Measurements from ENCODE around the gene MANEA.
A peak's percentile ranks its signal among the peaks of the same experiment; 100 is the strongest.
"Not testable (repeated sequence)": the region's sequence is repeated elsewhere in the genome, so short reads cannot be mapped to it uniquely, and the experiment has no call there.

Gene MANEA

GRCh38 chr6:95577304-95578105, at the start of gene MANEA:
Gene MANEA, plus strand, starts transcription at chr6:95577535. Its CDS starts 8,905 bp downstream, at chr6:95586440.
- peak; percentile 81 for DNase-seq
- peak; percentile 95 for ATAC-seq

GRCh38 chr6:95529762-95530161, 47.6 kb upstream of the MANEA start:
- ATAC-seq: no peak
- no peak for DNase-seq

GRCh38 chr6:95530176-95530819, 47.0 kb upstream of the MANEA start:
- no peak for DNase-seq
- ATAC-seq: no peak

GRCh38 chr6:95543798-95544197, 33.5 kb upstream of the MANEA start:
- DNase-seq (no peak), ATAC-seq (no peak)

GRCh38 chr6:95544517-95545225, 32.7 kb upstream of the MANEA start:
- no peak for ATAC-seq
- DNase-seq: no peak

DNA sequence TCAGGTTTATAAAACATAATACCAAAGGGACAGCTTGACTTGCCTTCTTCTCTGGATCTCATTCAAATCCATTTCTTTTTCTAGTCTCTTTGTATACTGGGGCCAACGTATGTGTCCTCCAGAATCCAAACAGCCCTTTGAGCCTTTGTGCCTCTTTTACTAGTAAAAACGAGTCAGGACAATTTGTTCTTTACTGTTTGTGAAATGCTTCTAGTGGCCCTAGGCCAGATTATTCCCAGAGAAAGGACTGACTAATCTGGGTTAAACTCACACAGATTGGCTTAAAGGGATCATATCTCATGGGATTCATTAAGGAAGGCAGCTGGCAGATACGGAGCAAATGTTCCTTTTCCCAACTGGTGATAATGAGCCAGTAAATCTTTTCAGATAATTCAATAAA, 32.1 kb upstream of the MANEA start:
- ATAC-seq: no peak
- DNase-seq: no peak

DNA sequence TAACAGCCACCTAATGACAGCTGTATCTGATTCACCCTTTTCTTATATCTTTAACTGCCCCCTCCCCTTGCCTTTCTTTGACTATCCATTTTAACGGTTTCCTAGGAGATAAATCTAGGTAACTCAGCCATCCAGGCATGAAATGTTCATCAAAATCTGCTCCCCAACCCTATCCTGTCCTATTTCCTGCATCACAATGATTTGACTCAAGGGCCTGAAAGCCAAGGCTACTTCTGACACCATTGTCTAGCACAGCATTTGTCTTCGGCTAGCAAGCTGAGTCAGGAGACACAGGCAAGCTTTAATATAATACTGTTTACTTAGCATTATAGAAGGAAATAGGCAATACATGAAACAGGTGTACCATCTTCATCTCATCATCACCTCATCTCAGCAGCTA, 31.6 kb upstream of the MANEA start:
- DNase-seq (no peak), ATAC-seq (no peak)

DNA sequence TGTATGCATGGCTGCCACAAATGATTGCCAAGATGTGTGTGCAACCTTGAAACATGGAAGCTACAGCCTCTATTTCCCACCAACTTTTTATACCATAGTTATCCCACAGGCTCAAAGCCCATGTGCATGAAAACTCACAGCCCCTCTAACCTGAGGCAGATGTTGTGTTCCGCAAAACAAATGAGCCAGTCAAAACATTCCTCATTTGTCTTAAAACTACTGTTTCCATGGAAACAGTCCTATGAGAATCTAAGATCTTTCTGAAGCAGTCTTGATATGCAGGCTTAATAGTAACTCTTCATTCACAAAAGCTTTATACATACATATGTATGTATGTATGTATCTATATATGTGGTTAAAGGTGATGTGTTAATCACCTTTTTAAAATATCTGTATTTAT, 31.2 kb upstream of the MANEA start:
- ATAC-seq (no peak), DNase-seq (no peak)

DNA sequence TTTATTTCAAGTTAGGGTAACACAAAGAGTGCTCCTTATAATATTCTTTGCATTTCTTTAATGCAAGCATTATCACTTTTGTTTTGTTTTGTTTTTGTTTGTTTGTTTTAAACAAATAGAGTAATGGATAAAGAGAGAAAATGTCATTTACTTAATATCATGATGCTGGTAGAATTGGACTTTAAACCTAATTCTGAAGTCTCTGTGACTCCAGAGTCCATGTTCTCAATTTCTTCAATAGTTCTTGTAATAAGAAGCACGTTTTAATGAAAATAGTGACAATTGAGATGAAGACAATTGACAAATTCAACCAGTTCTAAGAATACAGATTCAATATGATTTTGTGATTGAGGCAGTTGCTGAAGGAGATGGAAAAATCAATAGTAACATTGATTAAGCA, 30.3 kb upstream of the MANEA start:
- no peak for ATAC-seq

DNA sequence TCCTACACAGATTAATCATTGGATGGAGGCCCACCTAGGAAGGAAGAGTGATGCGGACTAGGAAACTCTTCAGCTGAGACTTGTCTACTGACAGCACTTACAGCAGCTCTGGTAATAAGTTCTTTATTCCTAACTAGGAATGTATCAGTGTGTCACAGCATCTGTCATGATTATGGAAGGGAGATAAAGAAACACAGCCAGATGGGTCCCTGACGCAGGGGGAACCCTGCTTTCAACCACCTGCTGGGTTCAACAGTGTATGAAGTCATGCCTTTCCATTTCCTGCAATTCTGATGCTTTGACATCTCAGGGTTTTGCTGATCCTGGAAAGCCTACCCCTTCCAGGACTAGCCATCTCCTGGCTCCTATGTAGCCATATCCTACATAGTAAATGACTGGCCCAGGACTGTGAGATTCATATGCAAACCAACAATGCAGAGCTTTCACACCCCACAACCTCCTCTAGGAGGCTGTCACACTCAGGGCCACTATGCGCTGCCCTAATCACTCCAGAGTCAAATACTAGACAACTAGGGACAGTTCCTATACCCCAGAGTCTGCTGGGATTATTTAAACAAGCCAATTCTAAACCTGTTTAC, 29.0 kb upstream of the MANEA start:
- DNase-seq: no peak
- ATAC-seq: peak; percentile 32

More for the DNA sequence above, 30.3 kb upstream of the MANEA start:
- DNase-seq: no peak

DNA sequence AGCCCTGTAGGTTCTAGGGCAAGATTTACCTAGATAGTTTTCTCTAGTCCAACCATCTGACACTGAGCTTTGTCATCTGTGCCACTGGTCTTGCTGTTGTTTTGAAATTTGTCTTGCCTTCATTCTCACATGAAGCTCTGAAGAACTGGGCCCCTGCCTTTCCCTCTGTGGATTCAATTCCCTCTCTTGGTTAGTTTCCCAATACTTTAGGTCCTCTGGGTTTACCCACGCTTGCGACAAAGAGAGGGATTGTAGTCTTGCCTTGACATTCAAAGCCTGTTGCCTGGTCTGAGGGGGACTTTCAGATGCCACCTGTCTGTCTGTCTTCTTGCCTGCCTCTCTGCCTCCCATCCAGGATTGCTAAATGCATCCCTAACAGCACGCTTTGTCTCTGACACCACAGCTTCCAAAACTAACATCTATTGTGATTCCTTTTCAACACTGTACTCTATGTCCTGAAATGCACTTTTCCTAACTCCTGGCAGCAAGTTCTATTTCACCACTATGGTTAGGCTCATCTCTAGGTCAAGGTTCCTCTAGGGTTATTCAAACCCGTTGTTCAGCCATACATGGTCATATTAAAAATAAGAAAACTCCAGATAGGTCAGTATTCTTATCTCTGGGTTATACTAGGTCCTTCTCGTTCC, 25.5 kb upstream of the MANEA start:
- DNase-seq (no peak), ATAC-seq (no peak)

DNA sequence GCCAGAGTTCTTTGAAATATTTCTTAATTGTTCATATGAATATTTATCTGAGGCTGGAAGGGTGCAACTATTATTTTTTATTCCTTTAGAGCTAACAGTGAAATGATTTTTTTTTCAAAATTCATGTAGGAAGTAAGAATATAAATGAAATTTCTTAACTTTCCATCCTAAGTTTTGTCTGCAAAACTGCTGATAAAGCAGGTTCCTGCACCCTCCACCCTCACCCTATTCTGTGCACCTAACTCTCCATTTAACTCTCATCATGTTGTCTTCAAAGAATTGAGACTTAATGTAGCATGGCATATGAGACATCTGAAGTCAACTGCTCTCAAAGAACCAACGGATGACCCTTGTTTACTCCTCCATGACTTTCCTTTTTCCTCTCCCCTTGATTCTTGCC, 23.5 kb upstream of the MANEA start:
- DNase-seq (no peak), ATAC-seq (no peak)

DNA sequence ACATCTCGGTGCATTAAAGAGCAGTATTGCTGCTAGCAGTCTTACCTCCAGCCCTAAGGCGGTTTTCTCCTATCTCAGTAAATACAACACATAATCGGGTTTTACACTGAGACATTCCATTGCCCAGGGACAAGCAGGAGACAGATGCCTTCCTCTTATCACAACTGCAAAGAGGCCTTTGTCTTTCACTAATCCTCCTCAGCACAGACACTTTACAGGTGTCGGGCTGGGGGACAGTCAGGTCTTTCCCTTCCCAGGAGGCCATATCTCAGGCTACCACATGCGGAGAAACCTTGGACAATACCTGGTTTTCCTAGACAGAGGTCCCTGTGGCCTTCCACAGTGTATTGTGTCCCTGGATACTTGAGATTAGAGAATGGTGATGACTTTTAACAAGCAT, 16.4 kb upstream of the MANEA start:
- not testable (repeated sequence) for ATAC-seq

DNA sequence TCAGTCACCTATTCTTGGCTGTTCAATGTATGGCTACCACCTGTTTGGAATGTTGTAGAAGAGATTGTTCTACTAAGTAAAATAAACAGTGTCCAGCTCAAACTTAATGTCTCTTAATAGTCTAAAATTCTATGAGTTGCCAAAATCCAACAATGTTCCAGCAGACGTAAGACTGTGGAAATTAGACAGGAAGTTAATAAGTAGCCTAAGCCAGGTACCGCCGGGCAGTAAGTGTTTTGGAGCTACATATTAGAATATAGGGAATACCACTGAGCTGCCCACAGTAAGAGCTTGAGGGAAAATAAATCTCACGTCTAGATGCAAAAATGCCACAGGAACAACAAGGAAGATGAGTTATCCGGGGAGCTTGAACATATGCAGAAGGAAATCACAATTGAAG, 7.8 kb upstream of the MANEA start:
- no peak for ATAC-seq
- no peak for DNase-seq

More for the DNA sequence above, 16.4 kb upstream of the MANEA start:
- not testable (repeated sequence) for DNase-seq

GRCh38 chr6:95572098-95572497, 5.2 kb upstream of the MANEA start:
- ATAC-seq (peak; percentile 48), DNase-seq (no peak)

DNA sequence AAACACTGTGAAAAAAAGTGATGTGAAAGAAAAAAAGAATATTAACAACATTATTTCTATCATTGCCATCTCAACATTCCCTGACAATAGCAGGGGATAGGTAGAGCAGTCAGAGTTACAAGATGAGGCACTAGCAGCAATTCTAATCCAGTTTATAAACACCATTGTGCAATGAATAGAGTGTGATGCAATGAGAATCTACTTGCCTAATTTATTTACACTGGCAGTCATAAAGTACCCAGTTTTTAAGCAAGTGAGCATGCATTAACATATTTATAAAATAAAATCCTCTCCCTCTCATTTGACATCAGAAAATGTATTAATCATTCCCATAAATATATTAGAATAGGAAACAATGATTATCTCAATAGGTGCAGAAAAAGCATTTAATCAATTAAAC, 2.5 kb upstream of the MANEA start:
- ATAC-seq: no peak
- no peak for DNase-seq

GRCh38 chr6:95576218-95576997, 927 bp upstream of the MANEA start:
- DNase-seq: no peak
- ATAC-seq: no peak

DNA sequence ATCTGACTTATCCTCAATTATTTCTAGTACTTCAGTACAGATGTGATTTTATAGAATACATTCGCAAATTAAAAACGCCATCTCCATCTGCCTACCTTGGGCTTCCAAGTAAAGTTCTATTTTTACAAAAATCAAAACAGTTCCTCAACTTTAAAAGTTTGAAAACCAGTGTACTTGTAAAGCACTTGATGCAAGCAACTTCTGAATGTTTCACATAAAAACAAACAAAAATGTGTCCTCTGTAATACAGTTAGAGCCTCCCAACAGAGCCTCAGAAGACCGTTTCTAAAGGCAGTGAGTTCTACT, 384 bp upstream of the MANEA start:
- DNase-seq (no peak), ATAC-seq (no peak)

- ATAC-seq (no peak), DNase-seq (no peak)
Measured at GRCh38 chr6:95578106-95578410, 723 bp downstream of the MANEA start.

- ATAC-seq (no peak), DNase-seq (no peak)
Measured at GRCh38 chr6:95581073-95581472, 3.7 kb downstream of the MANEA start.

DNA sequence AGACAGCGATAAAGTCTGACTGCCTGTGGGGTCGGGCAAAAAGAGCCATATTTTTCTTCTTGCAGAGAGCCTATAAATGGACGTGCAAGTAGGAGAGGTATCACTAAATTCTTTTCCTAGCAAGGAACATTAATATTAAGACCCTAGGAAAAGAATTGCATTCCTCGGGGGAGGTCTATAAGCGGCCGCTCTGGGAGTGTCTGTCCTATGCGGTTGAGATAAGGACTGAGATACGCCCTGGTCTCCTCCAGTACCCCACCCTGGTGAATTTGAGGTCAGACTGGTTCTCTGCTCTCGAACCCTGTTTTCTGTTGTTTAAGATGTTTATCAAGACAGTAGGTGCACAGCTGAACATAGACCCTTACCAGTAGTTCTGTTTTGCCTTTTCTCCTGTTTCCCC, 6.9 kb downstream of the MANEA start:
- DNase-seq, ATAC-seq: not testable (repeated sequence)

GRCh38 chr6:95587989-95588388, 10.7 kb downstream of the MANEA start:
- ATAC-seq: no peak

More at GRCh38 chr6:95587989-95588388, 10.7 kb downstream of the MANEA start:
- DNase-seq: no peak
